Lower leg skin (tissue), 4 donors: Measurements from ENCODE around the gene GPBAR1. TPM values are rescaled to one million over a fixed set of nuclear protein-coding genes. Genes with fewer than 3 reads are reported as not detected.

ENCODE experiments used
- DNase-seq, 2 donors: peaks; one replicate each; pipeline ENCODE4 v3.0.0-alpha.2; 2019; ENCODE audit warnings: low spot score in 2 of 2
- H3K4me3 ChIP-seq: fragments of 200-600 bp; sonication (generic); 2 replicates; pipeline ENCODE4 v1.5.1; 2017; ENCODE audit warnings: mild to moderate bottlenecking, low read depth; ENCODE audit not compliant: poor library complexity, severe bottlenecking
- CTCF ChIP-seq, 3 donors: fragments of 450-650 bp; IDR thresholded peaks; one replicate each; pipeline ENCODE4 v1.5.1; 2016; ENCODE audit warnings: antibody characterized with exemption in 3 of 3, mild to moderate bottlenecking in 3 of 3, moderate library complexity in 2 of 3
- POLR2A ChIP-seq, 2 donors: fragments of 450-650 bp; IDR thresholded peaks; one replicate each; pipeline ENCODE4 v1.6.1; 2016 to 2017; ENCODE audit warnings: antibody characterized with exemption in 2 of 2, mild to moderate bottlenecking in 1 of 2, moderate library complexity in 1 of 2
- WGBS, 2 donors: methylation state at CpG; one replicate each; pipeline ENCODE4 v1.1.5; 2018; 5-methylcytosine and 5-hydroxymethylcytosine counted together
- intact Hi-C: fragments of 100-400 bp; cut with DNase I; formaldehyde crosslinking; loops from one replicate; pipeline ENCODE4 v1.15.0; 2023; ENCODE audit warnings: low total_unique reads
- total RNA-seq, 4 donors: library from RNA; depleted of rRNA; stranded (reverse); fragments of >200 nt; gene quantifications; one replicate each; pipeline ENCODE4 v1.1.0, GENCODE V29; 2016

Gene GPBAR1
- total RNA-seq, 4 donors from 2014 or later = 0.34 to 1.7 (median 1.4) TPM

GRCh38 chr2:218257390-218257981 lies 3.3 kb upstream of the GPBAR1 start:
- intact Hi-C loops = no loop called here
- no peak overlapping the region for H3K4me3 ChIP-seq
- DNase-seq = peak in 1 of 2 donors; percentile 81
- TF ChIP-seq CTCF (IDR thresholded peaks at IDR 0.05) = no peak
- no peak for TF ChIP-seq POLR2A (IDR thresholded peaks at IDR 0.05)
- WGBS, 2 donors = 44 to 47% methylated on average over 8 of the region's 8 CpGs

GRCh38 chr2:218259099-218259961 lies 1.5 kb upstream of the GPBAR1 start:
- WGBS, 2 donors = 36 to 54% methylated on average over 15 of the region's 15 CpGs
- no peak for TF ChIP-seq POLR2A (IDR thresholded peaks at IDR 0.05)
- TF ChIP-seq CTCF (IDR thresholded peaks at IDR 0.05) = no peak
- DNase-seq = peak; percentile 58 to 90
- no peak overlapping the region for H3K4me3 ChIP-seq
- intact Hi-C loops = no loop called here

- no peak for DNase-seq
- 84 to 89% methylated on average over 5 of the region's 5 CpGs for WGBS, 2 donors
- H3K4me3 ChIP-seq = no peak overlapping the region
- TF ChIP-seq POLR2A (IDR thresholded peaks at IDR 0.05) (no peak), CTCF (IDR thresholded peaks at IDR 0.05) (no peak)
- intact Hi-C loops = loop anchor here (10.0 kb wide), 1 partner anchor 75 kb away; no protein-coding TSS in a partner anchor
These were observed 649 bp upstream of the GPBAR1 start for GRCh38 chr2:218260166-218260565.

GRCh38 chr2:218261423-218262236 lies 815 bp downstream of the GPBAR1 start:
- peak in 1 of 2 donors; percentile 80 for DNase-seq
- no peak for TF ChIP-seq POLR2A (IDR thresholded peaks at IDR 0.05)
- no peak for TF ChIP-seq CTCF (IDR thresholded peaks at IDR 0.05)
- 65% methylated on average over 8 of the region's 8 CpGs for WGBS, 2 donors
- intact Hi-C loops = loop anchor here (10.0 kb wide), 1 partner anchor 77 kb away; no protein-coding TSS in a partner anchor
- no peak overlapping the region for H3K4me3 ChIP-seq

- H3K4me3 ChIP-seq = no peak overlapping the region
- no peak for DNase-seq
- intact Hi-C loops = loop anchor here (10.0 kb wide), 1 partner anchor 77 kb away; no protein-coding TSS in a partner anchor
- 77 to 82% methylated on average over 6 of the region's 6 CpGs for WGBS, 2 donors
- TF ChIP-seq POLR2A (IDR thresholded peaks at IDR 0.05) = no peak
- TF ChIP-seq CTCF (IDR thresholded peaks at IDR 0.05) = no peak
These were observed 1.4 kb downstream of the GPBAR1 start for GRCh38 chr2:218262237-218262600.
